GM12872 (cell line): ENCODE measurements around the gene ATP10A.

ENCODE experiments used
- TF ChIP-seq, protein P1 (sequence below): IDR thresholded peaks from 3 replicates; pipeline ENCODE4 v1.5.1; 2011; ENCODE audit warnings: low read depth, mild to moderate bottlenecking, low read length, moderate library complexity; ENCODE audit not compliant: insufficient read depth

The ATP10A gene

DNA sequence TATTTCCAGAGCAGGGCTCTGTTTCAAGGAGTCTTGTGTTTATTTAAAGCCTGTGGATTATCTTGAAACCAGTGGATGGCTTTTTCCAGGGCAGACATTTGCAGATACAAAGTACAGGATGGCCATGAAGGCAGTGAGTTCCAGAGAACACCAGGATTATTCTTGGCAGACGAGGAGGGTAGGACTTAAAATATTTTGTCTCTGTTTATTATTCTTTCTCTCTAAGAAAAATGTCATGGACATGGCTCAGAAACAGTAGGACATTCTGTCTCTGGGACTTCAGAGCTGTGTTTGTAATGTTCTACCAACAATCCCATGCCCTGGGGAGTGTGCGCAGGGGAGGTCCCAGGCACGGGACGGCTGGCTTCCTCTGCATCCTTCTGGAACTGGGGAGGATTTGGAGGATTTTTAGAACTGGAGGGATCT is 125.9 kb downstream of the ATP10A start:
- TF ChIP-seq, protein P1, sequence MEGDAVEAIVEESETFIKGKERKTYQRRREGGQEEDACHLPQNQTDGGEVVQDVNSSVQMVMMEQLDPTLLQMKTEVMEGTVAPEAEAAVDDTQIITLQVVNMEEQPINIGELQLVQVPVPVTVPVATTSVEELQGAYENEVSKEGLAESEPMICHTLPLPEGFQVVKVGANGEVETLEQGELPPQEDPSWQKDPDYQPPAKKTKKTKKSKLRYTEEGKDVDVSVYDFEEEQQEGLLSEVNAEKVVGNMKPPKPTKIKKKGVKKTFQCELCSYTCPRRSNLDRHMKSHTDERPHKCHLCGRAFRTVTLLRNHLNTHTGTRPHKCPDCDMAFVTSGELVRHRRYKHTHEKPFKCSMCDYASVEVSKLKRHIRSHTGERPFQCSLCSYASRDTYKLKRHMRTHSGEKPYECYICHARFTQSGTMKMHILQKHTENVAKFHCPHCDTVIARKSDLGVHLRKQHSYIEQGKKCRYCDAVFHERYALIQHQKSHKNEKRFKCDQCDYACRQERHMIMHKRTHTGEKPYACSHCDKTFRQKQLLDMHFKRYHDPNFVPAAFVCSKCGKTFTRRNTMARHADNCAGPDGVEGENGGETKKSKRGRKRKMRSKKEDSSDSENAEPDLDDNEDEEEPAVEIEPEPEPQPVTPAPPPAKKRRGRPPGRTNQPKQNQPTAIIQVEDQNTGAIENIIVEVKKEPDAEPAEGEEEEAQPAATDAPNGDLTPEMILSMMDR = no peak

DNA sequence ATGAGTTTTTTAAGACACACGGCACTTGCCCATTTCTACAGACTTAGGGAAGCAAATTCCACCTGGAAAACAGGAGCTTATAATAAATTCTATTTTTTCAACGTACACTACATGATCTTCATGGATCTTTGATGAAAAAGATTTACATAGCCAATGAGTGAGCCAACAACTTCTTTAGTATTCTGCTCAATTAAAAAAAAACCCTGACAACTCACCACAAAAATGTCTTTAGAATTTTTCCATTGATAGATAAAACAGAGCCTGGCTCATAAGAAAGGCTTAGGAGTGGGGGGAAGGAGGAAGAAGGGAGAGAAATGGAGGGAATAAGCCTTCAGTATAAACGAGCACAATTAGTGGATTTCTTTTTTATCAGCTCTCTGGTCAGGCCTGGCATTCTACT is 126.7 kb downstream of the ATP10A start:
- TF ChIP-seq, protein P1 = no peak

DNA sequence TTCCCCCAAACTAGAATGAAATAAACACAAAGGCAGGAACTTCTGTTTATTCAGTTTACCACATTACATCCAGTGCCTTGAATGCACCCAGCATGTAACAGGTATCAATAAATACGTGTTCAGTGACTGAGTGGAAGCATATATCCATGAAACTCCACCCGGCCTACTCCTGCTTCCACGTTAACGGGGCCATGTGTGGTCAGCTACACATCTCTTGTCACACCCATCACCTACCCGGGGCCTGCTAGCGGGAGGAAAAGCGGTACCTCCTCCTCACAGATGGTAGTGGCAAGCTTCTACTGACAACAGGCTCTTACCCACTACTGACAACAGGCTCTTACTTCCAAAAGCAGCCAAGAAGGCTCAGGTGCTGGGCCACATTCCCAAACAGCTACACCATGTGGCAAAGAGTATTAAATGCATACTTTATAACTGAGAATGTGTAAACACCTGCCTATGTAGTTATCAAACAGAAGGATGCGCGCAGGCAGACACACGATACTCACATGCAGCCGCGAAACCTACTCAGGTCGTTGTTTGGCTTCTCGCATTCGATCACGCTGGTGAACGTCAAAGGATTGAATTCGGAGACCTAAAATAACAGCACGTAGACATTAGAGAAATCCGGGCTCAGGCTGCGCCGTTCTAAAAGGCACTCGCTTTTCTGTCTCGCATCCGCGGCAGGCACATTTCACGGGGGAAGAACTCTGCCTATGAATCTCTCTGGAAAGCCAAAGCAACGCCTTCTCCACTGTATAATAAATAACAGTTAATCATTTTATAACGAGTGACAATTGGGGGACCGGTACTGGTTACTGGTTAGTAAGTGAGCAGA is 127.4 kb downstream of the ATP10A start:
- TF ChIP-seq, protein P1 = no peak

DNA sequence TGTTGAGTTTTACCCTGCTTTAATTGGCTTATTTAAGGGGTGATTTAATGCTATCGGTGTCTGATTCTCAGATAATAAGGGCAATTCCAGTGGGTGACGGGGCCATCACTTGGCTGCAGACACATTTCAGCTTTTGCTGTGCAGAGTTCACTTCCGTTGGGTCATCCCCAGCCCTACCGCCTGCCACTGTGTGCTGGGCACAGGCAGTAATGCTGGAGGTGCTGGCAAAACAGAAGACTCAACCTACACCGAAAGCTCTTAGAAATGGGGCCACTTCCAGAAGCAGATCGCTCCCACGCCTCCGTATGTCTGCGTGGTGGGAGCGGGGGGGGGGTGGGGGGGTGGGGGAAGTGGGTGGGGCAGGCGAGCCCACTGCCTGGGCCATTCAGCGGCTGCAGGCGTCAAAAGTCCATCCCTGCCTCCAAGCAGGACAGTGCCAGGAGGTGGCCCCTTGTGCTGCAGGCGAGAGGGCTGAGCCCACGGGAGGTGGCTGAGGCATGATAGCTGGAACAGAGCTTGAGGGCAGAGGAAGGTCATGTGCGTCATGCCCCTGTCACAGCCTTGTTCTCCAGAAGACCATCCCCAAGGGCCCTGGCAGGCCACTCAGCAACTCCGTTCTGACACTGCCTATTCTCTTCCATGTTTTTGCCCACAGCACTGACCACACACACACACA is 128.3 kb downstream of the ATP10A start:
- TF ChIP-seq, protein P1 = no peak

DNA sequence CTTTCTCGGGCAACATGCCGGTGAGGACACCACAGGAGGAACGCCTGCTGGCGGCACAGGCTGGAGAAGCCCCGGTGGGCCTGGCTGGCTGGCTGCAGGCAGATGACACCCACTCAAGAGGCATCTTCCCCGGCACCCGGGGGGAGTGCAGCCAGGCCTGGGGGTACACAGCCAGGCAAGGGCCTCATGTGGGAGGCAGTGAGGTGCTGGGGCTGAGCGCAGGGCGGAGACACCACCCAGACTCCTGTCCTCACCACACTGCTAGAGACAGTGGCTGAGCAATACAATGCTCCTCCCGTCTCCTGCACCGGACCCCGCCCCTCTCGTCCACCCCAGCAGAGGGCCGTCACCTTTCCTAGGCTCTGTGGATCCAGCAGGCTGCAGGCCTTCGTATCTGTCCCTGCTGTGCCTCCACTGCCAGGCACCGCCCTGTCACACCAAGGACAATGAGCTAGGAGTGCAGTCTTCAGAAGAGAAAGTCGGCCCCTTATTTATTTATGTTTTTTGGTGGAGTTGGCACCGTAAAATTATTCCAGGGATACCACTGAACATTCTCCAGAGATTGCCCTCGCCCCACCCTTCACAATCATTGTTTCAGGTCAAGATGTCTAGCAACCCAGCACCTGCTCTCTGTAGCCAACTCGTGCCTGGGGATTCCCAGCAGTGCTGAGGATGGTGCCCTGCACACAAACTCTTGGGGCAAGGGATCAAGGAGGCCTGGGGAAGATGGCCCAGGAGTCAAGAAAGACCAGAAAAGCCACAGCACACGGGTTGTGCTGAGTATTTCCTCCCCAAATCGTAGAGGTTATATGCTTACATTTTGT is 129.1 kb downstream of the ATP10A start:
- TF ChIP-seq, protein P1 = no peak

DNA sequence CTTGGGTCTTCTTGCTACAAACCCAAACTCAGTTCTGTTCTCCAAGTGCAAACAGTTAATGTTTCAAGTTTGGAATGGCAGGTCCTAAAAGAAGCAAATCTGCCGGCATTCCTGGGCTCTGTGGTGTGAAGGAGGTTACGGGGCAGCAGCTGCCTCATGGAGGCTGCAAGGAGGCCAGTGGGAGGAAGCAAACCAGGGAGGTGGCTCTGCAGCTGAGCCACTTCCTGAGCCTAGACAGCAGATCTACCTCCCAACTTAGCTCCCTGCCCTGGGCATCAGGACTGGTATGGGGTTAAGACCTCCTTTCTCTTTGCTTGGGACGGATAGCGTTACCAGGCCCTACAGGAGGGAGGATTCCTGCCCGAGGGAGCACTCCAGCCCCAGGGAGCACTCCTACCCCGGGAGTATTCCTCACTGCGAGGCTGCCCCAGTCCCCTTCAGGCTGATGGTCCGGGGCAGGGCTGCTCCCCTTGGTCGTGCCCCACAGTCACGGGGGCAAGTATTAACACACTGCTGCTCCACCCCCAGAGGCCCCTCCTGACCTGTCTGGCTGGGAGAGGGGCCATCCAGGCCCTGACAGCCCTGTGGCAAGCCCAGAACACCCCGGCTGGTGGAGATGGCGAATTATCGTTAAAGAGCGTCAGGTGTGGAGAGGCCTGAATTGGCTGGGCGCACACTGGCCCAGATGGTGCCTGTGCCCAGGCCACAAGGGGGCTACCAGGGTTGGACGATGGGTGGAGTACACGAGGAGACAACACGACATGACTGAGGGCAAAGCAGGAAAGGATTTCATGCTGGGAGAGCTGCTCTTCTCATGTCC is 129.9 kb downstream of the ATP10A start:
- TF ChIP-seq, protein P1 = no peak
